Gastrocnemius medialis (tissue), 4 donors: ENCODE results near the gene CFAP299. TPM values are rescaled to one million over a fixed set of nuclear protein-coding genes. Genes with fewer than 3 reads are reported as not detected.
"Not testable (repeated sequence)": the region's sequence is repeated elsewhere in the genome, so short reads cannot be mapped to it uniquely, and the experiment has no call there.

Source experiments
- ATAC-seq, 2 donors: fragments of 150-250 bp; one replicate each; pipeline ENCODE4 v1.9.1; 2016
- DNase-seq, 2 donors: peaks; one replicate each; pipeline ENCODE4 v3.0.0-alpha.2; 2019
- H3K27ac ChIP-seq, 4 donors: fragments of 200-600 bp; sonication (generic); 1 replicate in 1 of 4; 2 replicates in 3 of 4; pipeline ENCODE4 v1.5.1; 2016 to 2018; ENCODE audit warnings: mild to moderate bottlenecking in 2 of 4, moderate library complexity in 1 of 4
- H3K27me3 ChIP-seq, 3 donors: fragments of 200-600 bp; sonication (generic) in 2 of 3; 1 replicate in 1 of 3; 2 replicates in 2 of 3; pipeline versions ENCODE4 v1.5.1 to v1.6.0; 2016 to 2019; ENCODE audit warnings: mild to moderate bottlenecking in 1 of 3, moderate library complexity in 1 of 3
- H3K36me3 ChIP-seq, 2 donors: fragments of 200-600 bp; sonication (generic) in 1 of 2; one replicate each; pipeline ENCODE4 v1.5.1; 2017 to 2018
- H3K4me1 ChIP-seq, 2 donors: fragments of 200-600 bp; sonication (generic) in 1 of 2; one replicate each; pipeline ENCODE4 v1.5.1; 2016 to 2017; ENCODE audit warnings: mild to moderate bottlenecking in 2 of 2
- H3K4me3 ChIP-seq, 4 donors: fragments of 200-600 bp; sonication (generic) in 3 of 4; 1 replicate in 1 of 4; 2 replicates in 3 of 4; pipeline ENCODE4 v1.5.1; 2016 to 2019; ENCODE audit warnings: mild to moderate bottlenecking in 2 of 4
- H3K9me3 ChIP-seq, 3 donors: fragments of 200-600 bp; sonication (generic) in 2 of 3; 1 replicate in 1 of 3; 2 replicates in 2 of 3; pipeline ENCODE4 v1.5.1; 2016 to 2019
- POLR2A ChIP-seq, 2 donors: fragments of 450-650 bp; IDR thresholded peaks; one replicate each; pipeline ENCODE4 v1.6.1; 2017; ENCODE audit warnings: antibody characterized with exemption in 2 of 2, mild to moderate bottlenecking in 2 of 2, moderate library complexity in 2 of 2
- in situ Hi-C, 4 donors: fragments of 200-750 bp; cut with MboI; loops; one replicate each; pipeline versions ENCODE4 v1.15.0 to v1.8.0; 2017; ENCODE audit warnings: low sequenced_read_pairs in 4 of 4
- intact Hi-C: fragments of 100-400 bp; cut with DNase I; formaldehyde crosslinking; loops from one replicate; pipeline ENCODE4 v1.15.1; 2023; ENCODE audit warnings: low total_unique reads
- total RNA-seq, 4 donors: library from RNA; depleted of rRNA; stranded (reverse); fragments of >200 nt; gene quantifications; one replicate each; pipeline versions ENCODE4 v1.1.0 to v1.2.3, GENCODE V29; 2016
- TF ChIP-seq, protein P1 (sequence below), 5 experiments: fragments of 450-650 bp in 3 of 5; fragments of 200-600 bp in 2 of 5; sonication (generic) in 2 of 5; IDR thresholded peaks in 4 of 5; conservative IDR thresholded peaks in 1 of 5; 1 replicate in 4 of 5; 2 replicates in 1 of 5; pipeline ENCODE4 v1.5.1; 2016 to 2019; ENCODE audit warnings: antibody characterized with exemption in 5 of 5, mild to moderate bottlenecking in 3 of 5, moderate library complexity in 3 of 5

Gene CFAP299
- total RNA-seq, 4 donors from 2014 or later, result not detected

- no peaks in the 10 kb centered on the region for H3K27me3 ChIP-seq
These were observed 24.4 kb upstream of the CFAP299 start for GRCh38 chr4:80311130-80311529.

GRCh38 chr4:80312124-80312523 is 23.4 kb upstream of the CFAP299 start:
- ATAC-seq (no peak), DNase-seq (no peak)
- Histone ChIP-seq H3K4me3 (no peak overlapping the region), H3K27ac (no peak overlapping the region), H3K36me3 (no peaks in the 10 kb centered on the region), H3K9me3 (no peaks in the 10 kb centered on the region), H3K4me1 (no peaks in the 10 kb centered on the region), H3K27me3 (no peaks in the 10 kb centered on the region)
- in situ Hi-C loops (no loop called here), intact Hi-C loops (no loop called here)
- TF ChIP-seq, protein P1, sequence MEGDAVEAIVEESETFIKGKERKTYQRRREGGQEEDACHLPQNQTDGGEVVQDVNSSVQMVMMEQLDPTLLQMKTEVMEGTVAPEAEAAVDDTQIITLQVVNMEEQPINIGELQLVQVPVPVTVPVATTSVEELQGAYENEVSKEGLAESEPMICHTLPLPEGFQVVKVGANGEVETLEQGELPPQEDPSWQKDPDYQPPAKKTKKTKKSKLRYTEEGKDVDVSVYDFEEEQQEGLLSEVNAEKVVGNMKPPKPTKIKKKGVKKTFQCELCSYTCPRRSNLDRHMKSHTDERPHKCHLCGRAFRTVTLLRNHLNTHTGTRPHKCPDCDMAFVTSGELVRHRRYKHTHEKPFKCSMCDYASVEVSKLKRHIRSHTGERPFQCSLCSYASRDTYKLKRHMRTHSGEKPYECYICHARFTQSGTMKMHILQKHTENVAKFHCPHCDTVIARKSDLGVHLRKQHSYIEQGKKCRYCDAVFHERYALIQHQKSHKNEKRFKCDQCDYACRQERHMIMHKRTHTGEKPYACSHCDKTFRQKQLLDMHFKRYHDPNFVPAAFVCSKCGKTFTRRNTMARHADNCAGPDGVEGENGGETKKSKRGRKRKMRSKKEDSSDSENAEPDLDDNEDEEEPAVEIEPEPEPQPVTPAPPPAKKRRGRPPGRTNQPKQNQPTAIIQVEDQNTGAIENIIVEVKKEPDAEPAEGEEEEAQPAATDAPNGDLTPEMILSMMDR (IDR thresholded peaks at IDR 0.05 in 4 of 5, conservative IDR thresholded peaks at IDR 0.05 in 1 of 5), result no peak
- no peak for TF ChIP-seq POLR2A (IDR thresholded peaks at IDR 0.05)

More at GRCh38 chr4:80311130-80311529, 24.4 kb upstream of the CFAP299 start:
- H3K27ac ChIP-seq, result no peak overlapping the region
- ATAC-seq, result no peak
- no peaks in the 10 kb centered on the region for H3K4me1 ChIP-seq
- no peaks in the 10 kb centered on the region for H3K36me3 ChIP-seq
- no peak for TF ChIP-seq POLR2A (IDR thresholded peaks at IDR 0.05)
- TF ChIP-seq, protein P1 (IDR thresholded peaks at IDR 0.05 in 4 of 5, conservative IDR thresholded peaks at IDR 0.05 in 1 of 5), result no peak
- no peak for DNase-seq
- no peaks in the 10 kb centered on the region for H3K9me3 ChIP-seq
- no peak overlapping the region for H3K4me3 ChIP-seq
- in situ Hi-C loops (no loop called here), intact Hi-C loops (no loop called here)

GRCh38 chr4:80313627-80314026 is 21.9 kb upstream of the CFAP299 start:
- in situ Hi-C loops, result no loop called here

GRCh38 chr4:80315848-80316247 is 19.7 kb upstream of the CFAP299 start:
- H3K27me3 ChIP-seq, H3K4me1 ChIP-seq, H3K27ac ChIP-seq, H3K36me3 ChIP-seq, H3K9me3 ChIP-seq, in situ Hi-C loops, intact Hi-C loops, DNase-seq, H3K4me3 ChIP-seq, ATAC-seq: not testable (repeated sequence)

More at GRCh38 chr4:80313627-80314026, 21.9 kb upstream of the CFAP299 start:
- DNase-seq, result no peak
- Histone ChIP-seq H3K4me3 (no peak overlapping the region), H3K36me3 (no peaks in the 10 kb centered on the region), H3K27ac (no peak overlapping the region), H3K4me1 (no peaks in the 10 kb centered on the region), H3K27me3 (no peaks in the 10 kb centered on the region), H3K9me3 (no peaks in the 10 kb centered on the region)
- TF ChIP-seq POLR2A (IDR thresholded peaks at IDR 0.05), result no peak
- TF ChIP-seq, protein P1 (IDR thresholded peaks at IDR 0.05 in 4 of 5, conservative IDR thresholded peaks at IDR 0.05 in 1 of 5), result no peak
- ATAC-seq, result no peak
- intact Hi-C loops, result no loop called here

DNA sequence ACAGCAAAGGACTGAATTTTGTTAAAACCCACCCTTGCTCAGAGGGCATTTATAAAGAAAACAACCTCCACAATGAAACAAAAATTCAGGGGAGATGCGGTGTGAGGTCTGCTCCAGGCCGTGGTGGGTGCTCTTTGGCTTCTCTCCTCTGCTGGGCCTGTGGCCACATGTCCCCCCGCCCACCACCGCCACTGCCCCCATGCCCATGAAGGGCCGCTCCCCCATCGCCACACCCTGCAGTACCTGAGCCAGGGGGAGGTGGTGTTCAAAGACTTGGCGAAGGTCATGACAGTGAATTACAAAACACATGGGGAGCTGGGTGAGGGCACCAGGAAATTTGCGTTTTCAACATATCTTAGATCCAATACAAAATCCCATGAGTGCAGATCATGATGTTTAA is 14.2 kb upstream of the CFAP299 start:
- H3K36me3 ChIP-seq, result no peaks in the 10 kb centered on the region
- H3K9me3 ChIP-seq, result no peaks in the 10 kb centered on the region
- TF ChIP-seq POLR2A (IDR thresholded peaks at IDR 0.05), result no peak
- TF ChIP-seq, protein P1 (IDR thresholded peaks at IDR 0.05 in 4 of 5, conservative IDR thresholded peaks at IDR 0.05 in 1 of 5), result no peak
- no peaks in the 10 kb centered on the region for H3K27me3 ChIP-seq
- no peak overlapping the region for H3K4me3 ChIP-seq
- no peak for ATAC-seq
- in situ Hi-C loops, result no loop called here
- no peaks in the 10 kb centered on the region for H3K4me1 ChIP-seq
- DNase-seq, result no peak
- no peak overlapping the region for H3K27ac ChIP-seq
- intact Hi-C loops, result no loop called here
